Neural progenitor cell (in vitro differentiated cells): ENCODE data around the gene L2HGDH.

Experiments used
- CTCF ChIP-seq: fragments of 200-600 bp; sonication (generic); IDR thresholded peaks from 2 replicates; pipeline ENCODE4 v1.5.1; 2017; ENCODE audit warnings: antibody characterized with exemption, mild to moderate bottlenecking
- EZH2 ChIP-seq: fragments of 200-600 bp; sonication (generic); IDR thresholded peaks from 2 replicates; pipeline ENCODE4 v1.6.1; 2017; ENCODE audit warnings: antibody characterized with exemption, mild to moderate bottlenecking, moderate library complexity

DNA sequence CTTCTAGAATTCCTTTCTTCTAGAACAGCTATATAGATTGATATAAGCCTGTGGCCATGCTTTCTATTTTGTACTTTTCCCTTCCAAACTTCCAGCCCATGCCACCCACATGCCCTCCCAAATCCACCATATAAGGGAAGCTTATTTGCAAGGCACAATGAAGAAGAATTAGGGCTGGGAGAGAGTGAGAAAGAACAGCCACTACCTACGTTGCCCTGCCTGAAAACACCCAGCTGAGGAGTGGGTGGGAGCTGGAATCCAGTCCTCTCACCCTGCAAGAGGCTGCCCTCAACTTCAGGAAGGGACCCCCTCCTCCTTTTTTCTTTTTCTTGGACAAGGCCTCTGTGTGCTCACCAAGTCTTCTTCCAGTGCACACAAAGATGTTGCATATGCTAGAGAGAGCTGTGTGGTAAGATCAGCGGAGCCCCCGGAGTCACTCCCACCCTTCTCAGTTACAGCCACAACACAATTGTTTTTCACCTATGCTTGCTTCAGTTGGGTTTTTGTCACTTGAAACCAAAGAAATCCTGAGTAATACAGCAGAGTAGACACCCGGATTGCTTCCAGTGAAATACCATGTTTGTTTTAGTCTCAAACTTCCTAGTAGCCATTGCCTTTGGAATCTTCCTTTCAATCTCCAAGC lies 45.8 kb upstream of the L2HGDH start:
- no peak for TF ChIP-seq CTCF
- no peak for TF ChIP-seq EZH2
